HG03521 (cell line): ENCODE results near the gene SCIMP.
"Not testable (repeated sequence)": the region's sequence is repeated elsewhere in the genome, so short reads cannot be mapped to it uniquely, and the experiment has no call there.

Experiments used
- ATAC-seq: cut with Tn5 transposase; IDR thresholded peaks from one replicate; pipeline ENCODE4 v1.9.1; 2021; ENCODE audit warnings: mild to moderate bottlenecking, moderate library complexity; ENCODE audit not compliant: unreplicated experiment

The SCIMP gene

DNA sequence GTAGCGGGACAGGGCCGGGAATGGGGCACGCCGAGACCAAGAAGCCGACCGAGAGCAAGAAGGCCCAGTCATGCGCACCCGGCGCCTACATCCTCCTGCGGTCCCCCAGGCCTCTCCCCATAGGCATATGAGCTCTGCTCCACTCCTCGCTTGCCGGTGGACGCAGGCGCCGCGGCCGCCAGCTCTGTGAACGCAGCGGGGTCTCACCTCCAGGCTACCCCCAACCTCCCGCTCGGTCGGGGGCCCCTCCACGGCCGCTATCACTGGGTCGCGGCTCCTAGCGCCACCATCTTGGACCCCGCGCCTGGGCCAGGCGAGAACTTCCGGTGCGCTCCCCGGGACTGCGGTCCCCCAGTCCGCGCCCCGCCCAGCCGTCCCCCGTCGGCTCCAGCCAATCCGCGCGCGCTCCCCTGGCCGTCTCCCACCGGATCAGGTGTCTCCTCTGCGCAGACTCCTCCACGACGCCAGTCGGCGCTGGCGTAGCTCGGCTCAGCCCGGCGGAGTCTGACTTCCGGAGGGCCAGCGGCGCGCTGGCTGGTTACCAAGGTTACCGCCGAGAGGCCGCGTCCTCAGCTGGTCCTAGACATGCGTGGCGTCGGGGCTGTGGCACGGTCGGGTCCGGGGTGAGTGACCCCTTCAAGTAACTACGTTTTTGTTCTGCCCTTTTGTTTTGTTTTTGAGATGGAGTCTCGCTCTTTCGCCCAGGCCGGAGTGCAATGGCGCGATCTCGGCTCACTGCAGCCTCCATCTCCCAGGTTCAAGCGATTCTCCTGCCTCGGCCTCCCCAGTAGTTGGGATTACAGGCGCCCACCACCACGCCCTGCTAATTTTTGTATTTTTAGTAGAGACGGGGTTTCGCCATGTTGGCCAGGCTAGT lies 42.9 kb downstream of the SCIMP start, which contains the start of gene ZNF594:
TSS of gene ZNF594 (minus strand) at position 328 of the 877 bp plus-strand sequence. CDS start 7,612 bp downstream, outside the sequence.
- peak; percentile 97 for ATAC-seq

DNA sequence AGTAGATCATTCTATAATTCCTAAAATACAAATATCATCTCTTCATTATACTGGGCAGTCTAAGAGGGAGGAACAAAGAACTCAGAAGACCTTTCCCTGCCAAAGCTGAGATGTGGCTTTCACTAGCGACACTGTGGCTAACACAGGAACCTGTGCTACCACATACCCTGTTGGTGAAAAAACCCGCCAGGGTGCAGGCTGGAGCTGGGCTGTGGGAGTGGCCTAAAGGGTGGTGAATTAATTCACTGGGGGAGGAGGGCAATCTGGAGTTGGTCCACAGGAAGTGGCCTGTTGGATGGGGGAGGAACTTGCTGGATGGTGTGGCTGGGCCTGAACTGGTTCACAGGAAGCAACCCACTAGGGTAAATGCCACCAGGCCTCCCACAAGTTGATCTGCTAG lies 50.4 kb downstream of the SCIMP start:
- no peak for ATAC-seq

DNA sequence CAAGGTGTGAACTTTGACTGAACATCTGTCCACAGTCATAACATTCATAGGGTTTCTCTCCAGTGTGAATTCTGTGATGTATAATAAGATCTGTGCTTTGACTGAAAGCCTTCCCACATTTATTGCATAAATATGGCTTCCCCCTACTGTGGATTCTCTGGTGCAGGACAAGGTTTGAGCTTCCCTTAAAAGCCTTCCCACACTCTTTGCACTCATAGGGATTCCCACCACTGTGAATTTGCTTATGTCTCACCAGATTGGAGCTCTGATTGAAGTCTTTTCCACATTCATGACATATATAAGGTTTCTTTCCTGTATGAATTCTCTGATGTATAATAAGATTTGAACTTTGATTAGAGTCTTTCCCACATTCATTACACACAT lies 51.3 kb downstream of the SCIMP start:
- ATAC-seq: no peak

DNA sequence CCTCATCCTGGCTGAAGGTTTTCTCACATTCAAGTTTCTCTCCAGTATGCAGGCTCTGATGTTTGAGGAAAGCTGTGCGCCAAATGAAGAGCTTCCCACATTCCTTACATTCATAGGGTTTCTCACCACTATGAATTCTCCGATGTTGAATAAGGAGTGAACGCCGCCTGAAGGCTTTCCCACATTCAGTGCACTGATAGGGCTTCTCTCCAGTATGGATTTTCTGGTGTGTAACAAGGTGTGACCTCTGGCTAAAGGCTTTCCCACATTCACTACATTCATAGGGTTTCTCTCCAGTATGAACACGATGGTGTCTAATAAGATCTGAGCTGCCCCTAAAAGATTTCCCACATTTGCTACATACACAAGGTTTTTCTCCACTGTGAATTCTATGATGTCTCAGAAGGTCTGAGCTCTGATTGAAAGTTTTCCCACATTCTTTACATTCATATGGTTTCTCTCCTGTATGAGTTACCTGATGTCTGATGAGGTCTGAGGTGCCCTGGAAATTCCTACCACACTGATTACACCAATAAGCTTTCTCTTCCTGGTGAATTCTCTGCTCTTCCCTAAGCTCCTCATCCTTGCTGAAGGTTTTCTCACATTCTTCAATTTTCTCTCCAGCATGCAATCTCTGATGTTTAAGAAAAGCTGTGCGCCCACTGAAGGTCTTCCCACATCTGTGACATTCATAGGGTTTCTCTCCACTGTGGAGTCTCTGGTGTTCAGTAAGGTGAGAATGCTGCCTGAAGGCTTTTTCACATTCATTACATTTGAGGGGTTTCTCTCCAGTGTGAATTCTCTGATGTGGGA lies 51.9 kb downstream of the SCIMP start:
- ATAC-seq: no peak

DNA sequence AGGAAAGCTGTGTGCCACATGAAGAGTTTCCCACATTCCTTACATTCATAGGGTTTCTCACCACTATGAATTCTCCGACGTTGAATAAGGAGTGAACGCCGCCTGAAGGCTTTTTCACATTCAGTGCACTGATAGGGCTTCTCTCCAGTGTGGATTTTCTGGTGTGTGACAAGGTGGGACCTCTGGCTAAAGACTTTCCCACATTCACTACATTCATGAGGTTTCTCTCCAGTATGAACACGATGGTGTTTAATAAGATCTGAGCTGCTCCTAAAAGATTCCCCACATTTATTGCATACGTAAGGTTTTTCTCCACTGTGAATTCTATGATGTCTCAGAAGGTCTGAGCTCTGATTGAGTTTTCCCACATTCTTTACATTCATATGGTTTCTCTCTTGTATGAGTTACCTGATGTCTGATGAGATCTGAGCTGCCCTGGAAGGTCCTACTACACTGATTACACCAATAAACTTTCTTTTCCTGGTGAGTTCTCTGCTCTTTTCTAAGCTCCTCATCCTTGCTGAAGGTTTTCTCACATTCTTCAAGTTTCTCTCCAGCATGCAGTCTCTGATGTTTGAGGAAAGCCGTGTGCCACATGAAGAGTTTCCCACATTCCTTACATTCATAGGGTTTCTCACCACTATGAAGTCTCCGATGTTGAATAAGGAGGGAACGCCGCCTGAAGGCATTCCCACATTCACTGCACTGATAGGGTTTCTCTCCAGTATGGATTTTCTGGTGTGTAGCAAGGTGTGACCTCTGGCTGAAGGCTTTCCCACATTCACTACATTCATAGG lies 53.0 kb downstream of the SCIMP start:
- ATAC-seq: no peak

DNA sequence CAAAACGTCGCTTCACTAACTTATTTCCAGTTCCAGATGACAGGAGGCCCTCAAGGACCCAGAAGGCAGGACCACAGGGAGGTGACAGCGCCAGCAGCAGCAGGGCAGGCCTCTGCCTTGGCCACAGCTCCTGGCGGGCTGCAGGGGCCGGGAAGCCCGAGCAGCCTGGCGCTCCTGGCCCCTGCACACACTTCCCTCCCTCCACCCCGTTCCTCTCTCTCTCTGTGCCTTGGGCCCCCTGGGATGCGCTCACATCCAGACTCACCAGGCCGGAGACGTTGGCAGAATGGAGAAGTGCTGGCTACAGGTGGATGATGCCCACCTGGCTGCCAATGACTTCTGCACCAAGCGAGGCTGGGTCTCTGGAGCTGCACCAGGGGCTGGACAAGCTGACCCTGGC lies 55.7 kb downstream of the SCIMP start:
- ATAC-seq: no peak

DNA sequence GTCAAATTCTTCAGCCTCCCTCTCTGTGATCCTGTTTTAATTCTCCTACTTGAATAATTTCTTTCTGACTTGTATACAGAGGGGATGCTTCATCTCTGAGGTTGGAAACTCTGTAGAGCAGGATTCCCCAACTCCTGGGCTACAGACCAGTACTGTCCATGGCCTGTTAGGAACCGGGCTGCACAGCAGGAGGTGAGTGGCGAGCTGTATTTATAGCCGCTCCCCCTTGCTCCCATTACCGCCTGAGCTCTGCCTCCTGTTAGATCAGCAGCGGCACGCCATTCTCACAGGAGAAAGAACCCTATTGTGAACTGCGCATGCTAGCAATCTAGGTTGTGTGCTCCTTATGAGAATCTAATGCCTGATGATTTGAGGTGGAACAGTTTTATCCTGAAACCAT lies 59.6 kb downstream of the SCIMP start:
- ATAC-seq: not testable (repeated sequence)

DNA sequence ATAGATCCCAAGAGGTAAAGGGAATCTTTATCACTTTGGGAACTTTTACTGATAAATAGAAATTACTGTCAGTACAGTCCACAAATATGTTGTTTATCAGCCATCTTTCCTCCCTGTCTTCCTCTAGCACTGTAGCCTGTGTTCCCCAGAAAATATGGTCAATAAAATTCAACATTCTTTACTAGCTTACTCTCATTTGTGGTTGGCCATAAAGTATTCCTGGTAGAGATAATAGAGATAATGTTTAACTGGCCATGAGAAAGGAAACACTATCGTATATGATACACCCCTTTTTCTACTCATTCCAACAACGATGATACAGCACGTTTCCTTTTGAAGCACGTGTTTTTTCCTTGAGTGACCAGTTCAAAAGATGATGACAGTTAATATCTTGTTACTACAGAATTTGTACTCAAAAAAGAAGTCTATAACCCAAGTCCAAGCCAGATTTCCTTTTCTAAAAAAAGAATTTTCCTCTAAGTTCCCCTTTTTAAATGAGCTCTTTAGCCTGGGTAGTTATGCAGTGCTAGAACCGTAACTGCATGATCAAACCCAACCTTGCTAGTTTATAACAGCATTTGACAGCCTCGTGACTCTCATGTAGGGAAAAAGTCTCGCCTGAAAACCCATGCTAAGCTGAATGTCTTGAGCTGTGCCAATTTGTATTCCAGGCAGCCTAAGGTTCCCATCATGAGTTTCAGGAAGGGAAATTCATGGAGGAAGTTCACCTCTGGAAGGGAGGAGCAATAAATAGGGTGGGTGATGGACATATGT lies 68.7 kb downstream of the SCIMP start:
- not testable (repeated sequence) for ATAC-seq

DNA sequence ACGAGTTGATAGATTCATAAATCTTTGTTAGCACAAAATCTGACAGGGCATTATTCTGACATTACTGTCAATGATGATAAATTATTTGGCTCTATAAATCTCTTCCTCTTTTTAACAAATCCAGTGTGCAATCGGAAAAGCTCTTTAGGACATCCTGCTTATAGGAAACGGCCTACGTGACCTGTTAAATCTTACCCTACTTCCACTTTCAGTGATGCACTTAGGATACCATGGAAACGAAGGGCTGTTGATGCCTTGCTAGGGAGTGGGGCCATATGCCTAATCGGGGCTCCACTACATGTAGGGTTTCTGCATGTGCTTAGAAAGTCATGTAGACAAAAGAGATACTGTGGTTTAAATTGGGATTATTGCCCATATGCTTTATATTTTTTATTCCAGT lies 70.2 kb downstream of the SCIMP start:
- no peak for ATAC-seq

DNA sequence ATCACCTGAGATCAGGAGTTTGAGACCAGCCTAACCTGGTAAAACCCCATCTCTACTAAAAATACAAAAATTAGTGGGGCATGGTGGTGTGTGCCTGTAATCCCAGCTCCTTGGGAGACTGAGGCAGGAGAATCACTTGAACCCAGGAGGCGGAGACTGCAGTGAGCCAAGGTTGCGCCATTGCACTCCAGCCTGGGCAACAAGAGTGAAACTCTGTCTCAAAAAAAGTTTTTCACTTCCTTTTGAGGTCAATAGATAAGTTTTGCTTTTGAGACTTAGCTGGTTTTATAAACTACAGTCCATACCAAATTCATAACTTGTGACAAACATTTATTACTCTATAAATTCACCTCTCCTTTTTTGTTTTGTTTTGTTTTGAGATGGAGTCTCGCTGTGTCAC lies 72.9 kb downstream of the SCIMP start:
- ATAC-seq: not testable (repeated sequence)

DNA sequence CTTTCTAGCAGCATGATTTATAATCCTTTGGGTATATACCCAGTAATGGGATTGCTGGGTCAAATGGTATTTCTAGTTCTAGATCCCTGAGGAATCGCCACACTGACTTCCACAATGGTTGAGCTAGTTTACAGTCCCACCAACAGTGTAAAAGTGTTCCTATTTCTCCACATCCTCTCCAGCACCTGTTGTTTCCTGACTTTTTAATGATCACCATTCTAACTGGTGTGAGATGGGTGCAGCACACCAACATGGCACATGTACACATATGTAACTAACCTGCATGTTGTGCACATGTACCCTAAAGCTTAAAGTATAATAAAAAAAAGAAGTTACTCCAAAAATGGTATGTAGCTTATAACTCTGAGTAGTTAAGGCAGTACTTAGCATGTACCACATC lies 74.0 kb downstream of the SCIMP start:
- not testable (repeated sequence) for ATAC-seq
